HepG2 (cell line): ENCODE results near the gene FAIM. TPM values are rescaled to one million over a fixed set of nuclear protein-coding genes. Genes with fewer than 3 reads are reported as not detected.
"Not testable (repeated sequence)": the region's sequence is repeated elsewhere in the genome, so short reads cannot be mapped to it uniquely, and the experiment has no call there.

Experiments used
- ATAC-seq: fragments of 200-7000 bp; cut with Tn5 transposase; 3 replicates; pipeline ENCODE4 v1.9.1; 2020; ENCODE audit warnings: mild to moderate bottlenecking, moderate library complexity
- BruUV-seq: library from RNA; stranded (reverse); fragments of 400-500 nt; replicated peaks from 2 replicates; lab custom pipeline; 2021; lab: Mats Ljungman, UMichigan
- CTCF ChIA-PET: fragments of 300-600 bp; formaldehyde crosslinking; extraction: SDS; loops from one replicate; lab custom pipeline; 2021; ENCODE audit warnings: low total read pairs, inconsistent platforms, low intra/inter-chr PET ratio; lab: Yijun Ruan, JAX
- POLR2A ChIA-PET: fragments of 350-600 bp; sonication (Branson Sonifier 250); formaldehyde crosslinking; loops from one replicate; lab custom pipeline; 2020; ENCODE audit warnings: antibody characterized with exemption, inconsistent platforms; lab: Yijun Ruan, JAX
- DNase-seq: peaks from one replicate; pipeline ENCODE4 v3.0.0-alpha.2; 2015; ENCODE audit warnings: low spot score
- FAIRE-seq: peaks from 3 replicates; lab custom pipeline; 2011; peaks lifted over from hg19 to GRCh38; lab: Jason Lieb, UNC
- H2AFZ ChIP-seq: one replicate; pipeline ENCODE4 v1.6.1; 2011; ENCODE audit warnings: low read length, inconsistent platforms
- H3K27ac ChIP-seq: fragments of 300-600 bp; 3 replicates; pipeline ENCODE4 v1.8.0; 2011; ENCODE audit warnings: mixed run types, mild to moderate bottlenecking, mixed read lengths, low read length, inconsistent platforms; ENCODE audit not compliant: insufficient read depth; ENCODE audit errors: extremely low read length
- H3K27me3 ChIP-seq, 2 experiments: fragments of 200-600 bp in 1 of 2; 2 replicates in 1 of 2; 3 replicates in 1 of 2; pipeline versions ENCODE4 v1.6.0 to v1.8.0; 2011; ENCODE audit warnings: low read length in 2 of 2, mild to moderate bottlenecking in 2 of 2, moderate library complexity in 2 of 2, inconsistent platforms in 1 of 2; ENCODE audit not compliant: insufficient read depth in 2 of 2, control insufficient read depth in 1 of 2
- H3K36me3 ChIP-seq, 2 experiments: fragments of 200-600 bp in 1 of 2; replicated peaks in 1 of 2; 2 replicates in 1 of 2; 3 replicates in 1 of 2; pipeline versions ENCODE4 v1.5.1 to v1.8.0; 2011; ENCODE audit warnings: low read length in 2 of 2, inconsistent platforms in 1 of 2; ENCODE audit not compliant: insufficient read depth in 2 of 2, control insufficient read depth in 1 of 2
- H3K4me1 ChIP-seq: 2 replicates; pipeline ENCODE4 v1.5.1; 2012; ENCODE audit warnings: low read length, inconsistent platforms; ENCODE audit not compliant: insufficient read depth
- H3K4me2 ChIP-seq: 2 replicates; pipeline ENCODE4 v1.6.0; 2011; ENCODE audit warnings: low read depth, low read length, inconsistent platforms
- H3K4me3 ChIP-seq, 3 experiments: fragments of 200-600 bp in 1 of 3; sonication (generic), shearing (Covaris generic) in 1 of 3; replicated peaks in 1 of 3; 2 replicates each; pipeline ENCODE4 v1.5.1; 2011 to 2016; ENCODE audit warnings: low read length in 3 of 3, inconsistent platforms in 2 of 3, low read depth in 2 of 3, mild to moderate bottlenecking in 2 of 3, control low read depth in 1 of 3, mixed read lengths in 1 of 3; ENCODE audit not compliant: insufficient read depth in 1 of 3
- H3K79me2 ChIP-seq: one replicate; pipeline ENCODE4 v1.6.1; 2011; ENCODE audit warnings: low read length, inconsistent platforms; ENCODE audit not compliant: insufficient read depth
- H3K9ac ChIP-seq: 2 replicates; pipeline ENCODE4 v1.6.0; 2011; ENCODE audit warnings: mild to moderate bottlenecking, low read depth, low read length, inconsistent platforms; ENCODE audit not compliant: insufficient read depth
- H3K9me3 ChIP-seq: 2 replicates; pipeline ENCODE4 v1.5.1; 2012; ENCODE audit warnings: mild to moderate bottlenecking, low read length
- H4K20me1 ChIP-seq: 2 replicates; pipeline ENCODE4 v1.6.0; 2011; ENCODE audit warnings: inconsistent platforms, mild to moderate bottlenecking, low read length, moderate library complexity; ENCODE audit not compliant: insufficient read depth
- BCL6 ChIP-seq: IDR thresholded peaks from 2 replicates; pipeline ENCODE4 v1.6.1; 2016; ENCODE audit warnings: missing genetic modification reagents, missing compliant biosample characterization
- FOXA1 ChIP-seq, 2 experiments: fragments of 450-650 bp in 1 of 2; sonication (generic) in 1 of 2; formaldehyde crosslinking in 1 of 2; IDR thresholded peaks; 2 replicates each; pipeline versions ENCODE4 v1.4.0 to v1.6.1; 2016 to 2020; ENCODE audit warnings: missing genetic modification reagents in 1 of 2
- GATAD2A ChIP-seq: IDR thresholded peaks from 2 replicates; pipeline ENCODE4 v1.6.1; 2016
- HMG20A ChIP-seq: IDR thresholded peaks from 2 replicates; pipeline ENCODE4 v1.6.1; 2016; ENCODE audit warnings: borderline replicate concordance
- ISL2 ChIP-seq: sonication (generic); formaldehyde crosslinking; IDR thresholded peaks from 2 replicates; pipeline ENCODE4 v1.5.0; 2020; ENCODE audit warnings: missing genetic modification reagents
- KAT8 ChIP-seq: IDR thresholded peaks from 2 replicates; pipeline ENCODE4 v1.6.1; 2016; ENCODE audit warnings: missing genetic modification reagents, missing compliant biosample characterization
- NCOA2 ChIP-seq: sonication (generic); formaldehyde crosslinking; IDR thresholded peaks from 2 replicates; pipeline ENCODE4 v1.8.0; 2022; ENCODE audit warnings: inconsistent platforms
- ZNF331 ChIP-seq: sonication (generic); formaldehyde crosslinking; IDR thresholded peaks from 2 replicates; pipeline ENCODE4 v1.4.0; 2020; ENCODE audit warnings: missing genetic modification reagents
- WGBS: methylation state at CpG from one replicate; pipeline ENCODE4 v1.1.6; 2017; ENCODE audit warnings: low lambda C conversion rate; 5-methylcytosine and 5-hydroxymethylcytosine counted together
- in situ Hi-C: cut with HindIII; loops from 2 replicates; pipeline ENCODE4 v1.10.0; 2017; ENCODE audit warnings: low pct_unique_long_range_greater_than_20kb; ENCODE audit not compliant: extremely low pct_ligation_motif_present
- intact Hi-C: fragments of 100-400 bp; cut with micrococcal nuclease; formaldehyde crosslinking; loops from one replicate; pipeline ENCODE4 v1.10.0; 2022; ENCODE audit not compliant: unreplicated experiment
- polyA plus RNA-seq, 8 experiments: library from polyadenylated mRNA; depleted of rRNA in 3 of 8; stranded (reverse) in 7 of 8; unstranded in 1 of 8; fragments of >200 nt; fragmentation: Illumina TruSeq in 4 of 8; extraction: Trizol in 4 of 8; gene quantifications; 2 replicates each; pipeline versions ENCODE4 v1.2.1 to v1.2.3, GENCODE V29; 2011 to 2016; ENCODE audit warnings: low read depth in 4 of 8, missing spikeins in 1 of 8, mixed read lengths in 1 of 8; ENCODE audit not compliant: insufficient read depth in 1 of 8
- total RNA-seq, 5 experiments: library from RNA; depleted of rRNA; stranded (reverse); fragments of >200 nt; fragmentation: Illumina TruSeq; extraction: Trizol; gene quantifications; 2 replicates each; pipeline ENCODE4 v1.2.3, GENCODE V29; 2016; ENCODE audit warnings: low read depth in 1 of 5
- TF ChIP-seq, protein P1 (sequence below): sonication (generic); formaldehyde crosslinking; IDR thresholded peaks from 2 replicates; pipeline ENCODE4 v1.5.0; 2020; ENCODE audit warnings: missing genetic modification reagents
- TF ChIP-seq, protein P2 (sequence below): IDR thresholded peaks from 2 replicates; pipeline ENCODE4 v1.6.1; 2016; ENCODE audit warnings: mild to moderate bottlenecking

The FAIM gene
- total and polyA plus RNA-seq, 2 of the 13 experiments (the other 11 are each of a cell fraction or from before 2014, with no cell fraction given): 4.3 to 25.8 TPM

DNA sequence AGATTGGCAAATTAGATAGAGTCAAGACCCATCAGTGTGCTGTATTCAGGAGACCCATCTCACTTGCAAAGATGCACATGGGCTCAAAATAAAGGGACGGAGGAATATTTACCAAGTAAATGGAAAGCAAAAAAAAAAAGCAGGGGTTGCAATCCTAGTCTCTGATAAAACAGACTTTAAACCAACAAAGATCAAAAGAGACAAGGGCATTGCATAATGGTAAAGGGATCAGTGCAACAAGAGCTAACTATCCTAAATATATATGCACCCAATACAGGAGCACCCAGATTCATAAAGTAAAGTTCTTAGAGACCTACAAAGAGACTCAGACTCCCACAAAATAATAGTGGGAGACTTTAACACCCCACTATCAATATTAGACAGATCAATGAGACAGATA is 45.7 kb upstream of the FAIM start (continued):
- not testable (repeated sequence) for TF ChIP-seq FOXA1 (IDR thresholded peaks at IDR 0.05)
- peak; percentile 51; the same call in 1 of the 2 replicates for TF ChIP-seq FOXA1 (CRISPR knock-in tag; IDR thresholded peaks at IDR 0.05)
- peak; percentile 72 for TF ChIP-seq GATAD2A (CRISPR knock-in tag)
- TF ChIP-seq ISL2: peak; percentile 85
- TF ChIP-seq HMG20A (CRISPR knock-in tag): peak; percentile 67; the same call in 1 of the 2 replicates
- TF ChIP-seq, protein P1, sequence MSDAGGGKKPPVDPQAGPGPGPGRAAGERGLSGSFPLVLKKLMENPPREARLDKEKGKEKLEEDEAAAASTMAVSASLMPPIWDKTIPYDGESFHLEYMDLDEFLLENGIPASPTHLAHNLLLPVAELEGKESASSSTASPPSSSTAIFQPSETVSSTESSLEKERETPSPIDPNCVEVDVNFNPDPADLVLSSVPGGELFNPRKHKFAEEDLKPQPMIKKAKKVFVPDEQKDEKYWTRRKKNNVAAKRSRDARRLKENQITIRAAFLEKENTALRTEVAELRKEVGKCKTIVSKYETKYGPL (CRISPR knock-in tag): 0 out of 2 replicates have a peak, but pooled peaks have one; percentile 41
- peak; percentile 27; the same call in 1 of the 2 replicates for TF ChIP-seq NCOA2 (CRISPR knock-in tag)
- TF ChIP-seq KAT8: 0 out of 2 replicates have a peak, but pooled peaks have one; percentile 4
- 0 out of 2 replicates have a peak, but pooled peaks have one; percentile 10 for TF ChIP-seq ZNF331 (CRISPR knock-in tag)
- TF ChIP-seq, protein P2, sequence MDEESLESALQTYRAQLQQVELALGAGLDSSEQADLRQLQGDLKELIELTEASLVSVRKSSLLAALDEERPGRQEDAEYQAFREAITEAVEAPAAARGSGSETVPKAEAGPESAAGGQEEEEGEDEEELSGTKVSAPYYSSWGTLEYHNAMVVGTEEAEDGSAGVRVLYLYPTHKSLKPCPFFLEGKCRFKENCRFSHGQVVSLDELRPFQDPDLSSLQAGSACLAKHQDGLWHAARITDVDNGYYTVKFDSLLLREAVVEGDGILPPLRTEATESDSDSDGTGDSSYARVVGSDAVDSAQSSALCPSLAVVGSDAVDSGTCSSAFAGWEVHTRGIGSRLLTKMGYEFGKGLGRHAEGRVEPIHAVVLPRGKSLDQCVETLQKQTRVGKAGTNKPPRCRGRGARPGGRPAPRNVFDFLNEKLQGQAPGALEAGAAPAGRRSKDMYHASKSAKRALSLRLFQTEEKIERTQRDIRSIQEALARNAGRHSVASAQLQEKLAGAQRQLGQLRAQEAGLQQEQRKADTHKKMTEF: peak; percentile 36; the same call in 1 of the 2 replicates
- peak; percentile 64 for TF ChIP-seq BCL6

DNA sequence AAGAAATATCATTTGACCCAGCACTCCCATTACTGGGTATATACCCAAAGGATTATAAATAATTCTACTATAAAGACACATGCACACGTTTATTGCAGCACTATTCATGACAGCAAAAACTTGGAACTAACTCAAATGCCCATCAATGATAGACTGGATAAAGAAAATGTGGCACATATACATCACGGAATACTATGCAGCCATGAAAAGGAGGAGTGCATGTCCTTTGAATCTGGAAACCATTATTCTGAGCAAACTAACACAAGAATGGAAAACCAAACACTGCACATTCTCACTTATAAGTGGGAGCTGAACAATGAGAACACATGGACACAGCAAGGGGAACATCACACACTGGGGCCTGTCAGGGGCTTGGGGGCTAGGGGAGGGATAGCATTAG is 42.3 kb upstream of the FAIM start:
- peaks cover 33% of the 10 kb centered on the region for H3K4me1 ChIP-seq
- H3K9me3 ChIP-seq, FAIRE-seq, H3K9ac ChIP-seq, CTCF ChIA-PET, BruUV-seq, H3K36me3 ChIP-seq, H3K27me3 ChIP-seq, DNase-seq, intact Hi-C loops, H3K79me2 ChIP-seq, H3K4me2 ChIP-seq, in situ Hi-C loops, H2AFZ ChIP-seq, H3K27ac ChIP-seq, ATAC-seq, H4K20me1 ChIP-seq, H3K4me3 ChIP-seq, POLR2A ChIA-PET: not testable (repeated sequence)
- WGBS: 68% methylated on average over 2 of the region's 2 CpGs
